Endodermal cell (in vitro differentiated cells): ENCODE results near the gene TLE2. TPM values are rescaled to one million over a fixed set of nuclear protein-coding genes. Genes with fewer than 3 reads are reported as not detected.

ENCODE experiments used
- DNase-seq: peaks from one replicate; pipeline ENCODE4 v3.0.0-alpha.2; 2017
- H3K27ac ChIP-seq: 2 replicates; pipeline ENCODE4 v1.5.1; 2013; ENCODE audit warnings: mild to moderate bottlenecking, low read depth, low read length, moderate library complexity
- H3K27me3 ChIP-seq: 2 replicates; pipeline ENCODE4 v1.6.1; 2013; ENCODE audit warnings: mild to moderate bottlenecking, low read length, moderate library complexity; ENCODE audit not compliant: insufficient read depth, control insufficient read depth, poor library complexity, severe bottlenecking
- H3K36me3 ChIP-seq: 2 replicates; pipeline ENCODE4 v1.7.0; 2013; ENCODE audit warnings: mild to moderate bottlenecking, low read length, moderate library complexity; ENCODE audit not compliant: control insufficient read depth, insufficient read depth
- H3K4me1 ChIP-seq: one replicate; pipeline ENCODE4 v1.7.0; 2013; ENCODE audit warnings: low read length; ENCODE audit not compliant: control insufficient read depth, insufficient read depth
- H3K4me3 ChIP-seq: 2 replicates; pipeline ENCODE4 v1.5.1; 2013; ENCODE audit warnings: mild to moderate bottlenecking, low read length, moderate library complexity
- H3K9ac ChIP-seq: 2 replicates; pipeline ENCODE4 v1.6.1; 2013; ENCODE audit warnings: mild to moderate bottlenecking, low read length, moderate library complexity; ENCODE audit not compliant: poor library complexity, severe bottlenecking; ENCODE audit errors: extremely low read depth
- H3K9me3 ChIP-seq: 2 replicates; pipeline ENCODE4 v1.6.1; 2013; ENCODE audit warnings: mild to moderate bottlenecking, low read length, moderate library complexity; ENCODE audit not compliant: control insufficient read depth
- H3K27ac Mint-ChIP-seq: 2 replicates; pipeline ENCODE4 v1.8.0; 2020; ENCODE audit warnings: mixed read lengths
- H3K27me3 Mint-ChIP-seq: 2 replicates; pipeline ENCODE4 v1.8.0; 2021; ENCODE audit warnings: mild to moderate bottlenecking, mixed read lengths; ENCODE audit not compliant: insufficient read depth
- H3K36me3 Mint-ChIP-seq: 2 replicates; pipeline ENCODE4 v1.8.0; 2020; ENCODE audit warnings: low read depth, mixed read lengths
- H3K4me1 Mint-ChIP-seq: 2 replicates; pipeline ENCODE4 v1.8.0; 2020; ENCODE audit warnings: mixed read lengths
- H3K4me3 Mint-ChIP-seq: 2 replicates; pipeline ENCODE4 v1.8.0; 2020; ENCODE audit warnings: mild to moderate bottlenecking, moderate library complexity, mixed read lengths
- H3K9me3 Mint-ChIP-seq: 2 replicates; pipeline ENCODE4 v1.8.0; 2020; ENCODE audit warnings: mild to moderate bottlenecking, mixed read lengths
- WGBS, 2 experiments: methylation state at CpG; one replicate each; pipeline versions ENCODE4 v1.1.5 to v1.1.7; 2013; ENCODE audit warnings: missing lambda C conversion rate in 2 of 2, mixed read lengths in 1 of 2; ENCODE audit not compliant: insufficient coverage in 1 of 2, insufficient read length in 1 of 2; 5-methylcytosine and 5-hydroxymethylcytosine counted together
- total RNA-seq, 2 donors: library from RNA; stranded (reverse); fragmentation: NEBNext Ultra II Directional in 1 of 2; extraction: Animal tissue kit (Norgen Biotek cat#: 25700) in 1 of 2; gene quantifications; 2 replicates in 1 of 2; 3 replicates in 1 of 2; pipeline ENCODE4 v1.2.1, GENCODE V29; 2021
- TF ChIP-seq, protein P1 (sequence below): fragments of 200-600 bp; sonication (generic); conservative IDR thresholded peaks from 2 replicates; pipeline ENCODE4 v1.5.0; 2021; ENCODE audit warnings: antibody characterized with exemption, mild to moderate bottlenecking

Gene TLE2
- total RNA-seq, 2 donors from 2014 or later = 75.0 to 80.3 TPM

DNA sequence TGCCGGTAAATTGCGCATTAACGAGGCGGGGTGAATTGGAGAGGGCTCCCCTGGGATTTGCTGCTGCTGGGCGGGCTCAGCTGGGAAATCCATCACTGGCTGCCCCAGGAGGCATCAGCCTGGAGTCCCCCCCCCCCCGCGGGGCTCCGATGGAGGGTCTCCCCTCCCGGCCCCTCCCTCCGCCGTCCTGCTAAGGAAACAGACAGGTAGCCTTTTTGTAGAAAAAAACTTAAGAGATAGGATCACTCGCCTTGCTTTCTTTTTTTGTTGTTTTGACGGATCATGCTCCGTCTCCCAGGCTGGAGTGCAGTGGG, 44.9 kb downstream of the TLE2 start:
- Histone ChIP-seq H3K27ac (no peak overlapping the region), H3K4me3 (peak overlapping the region; percentile 29), H3K27me3 (no peaks in the 10 kb centered on the region), H3K4me1 (peaks cover 10% of the 10 kb centered on the region), H3K36me3 (no peaks in the 10 kb centered on the region), H3K9ac (no peak overlapping the region), H3K9me3 (no peaks in the 10 kb centered on the region)
- Mint-ChIP-seq H3K36me3 (peaks cover 4% of the 10 kb centered on the region), H3K4me1 (peaks cover 31% of the 10 kb centered on the region), H3K27ac (peak overlapping the region; percentile 80), H3K9me3 (no peaks in the 10 kb centered on the region), H3K27me3 (peaks cover 44% of the 10 kb centered on the region), H3K4me3 (peak overlapping the region; percentile 38)
- WGBS, 2 experiments = 4 to 14% methylated on average over 8 to 12 of the region's 14 CpGs
- DNase-seq = peak; percentile 97
- TF ChIP-seq, protein P1, sequence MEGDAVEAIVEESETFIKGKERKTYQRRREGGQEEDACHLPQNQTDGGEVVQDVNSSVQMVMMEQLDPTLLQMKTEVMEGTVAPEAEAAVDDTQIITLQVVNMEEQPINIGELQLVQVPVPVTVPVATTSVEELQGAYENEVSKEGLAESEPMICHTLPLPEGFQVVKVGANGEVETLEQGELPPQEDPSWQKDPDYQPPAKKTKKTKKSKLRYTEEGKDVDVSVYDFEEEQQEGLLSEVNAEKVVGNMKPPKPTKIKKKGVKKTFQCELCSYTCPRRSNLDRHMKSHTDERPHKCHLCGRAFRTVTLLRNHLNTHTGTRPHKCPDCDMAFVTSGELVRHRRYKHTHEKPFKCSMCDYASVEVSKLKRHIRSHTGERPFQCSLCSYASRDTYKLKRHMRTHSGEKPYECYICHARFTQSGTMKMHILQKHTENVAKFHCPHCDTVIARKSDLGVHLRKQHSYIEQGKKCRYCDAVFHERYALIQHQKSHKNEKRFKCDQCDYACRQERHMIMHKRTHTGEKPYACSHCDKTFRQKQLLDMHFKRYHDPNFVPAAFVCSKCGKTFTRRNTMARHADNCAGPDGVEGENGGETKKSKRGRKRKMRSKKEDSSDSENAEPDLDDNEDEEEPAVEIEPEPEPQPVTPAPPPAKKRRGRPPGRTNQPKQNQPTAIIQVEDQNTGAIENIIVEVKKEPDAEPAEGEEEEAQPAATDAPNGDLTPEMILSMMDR = no peak

DNA sequence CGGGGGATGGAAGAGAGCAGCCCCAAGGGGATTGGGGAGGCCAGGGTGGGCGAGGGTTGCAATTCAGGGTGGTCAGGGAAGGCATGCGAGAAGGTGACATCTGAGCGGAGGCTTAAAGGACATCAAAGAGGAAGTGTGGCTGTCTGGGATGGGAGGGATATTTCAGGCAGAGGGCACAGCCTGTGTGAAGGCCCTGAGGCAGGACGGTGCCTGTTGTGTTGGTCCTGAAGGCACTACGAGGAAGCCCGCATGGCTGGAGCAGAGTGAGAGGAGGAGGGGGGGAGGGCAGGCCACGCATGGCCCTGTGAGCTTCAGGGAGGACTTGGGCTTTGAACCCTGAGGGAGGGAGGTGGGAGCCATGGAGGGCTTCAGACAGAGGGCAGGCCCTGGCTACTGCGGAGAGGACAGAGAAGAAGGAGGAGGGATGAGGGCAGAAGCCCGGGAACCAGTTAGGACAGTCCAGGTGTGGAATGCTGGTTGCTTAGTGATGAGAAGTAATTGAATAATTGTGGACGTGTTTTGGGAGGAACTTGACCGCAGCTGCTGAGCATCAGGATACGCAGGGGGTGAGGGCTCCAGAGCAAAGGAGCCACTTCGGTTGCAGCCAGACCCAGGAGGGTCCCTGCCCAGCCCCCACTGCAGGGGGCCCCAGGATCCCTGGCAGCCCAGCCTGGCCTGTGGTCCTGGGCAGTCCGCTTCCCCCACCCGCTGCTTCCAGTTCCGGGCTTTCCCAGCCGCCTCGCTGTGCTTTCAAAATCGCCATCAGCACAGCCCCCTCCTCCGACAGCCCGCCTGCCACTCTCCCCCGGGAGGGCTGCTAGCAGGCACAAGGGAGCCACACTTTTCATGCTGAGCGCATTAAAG, 45.5 kb downstream of the TLE2 start:
- H3K36me3 Mint-ChIP-seq = peaks cover 2% of the 10 kb centered on the region
- no peaks in the 10 kb centered on the region for H3K27me3 ChIP-seq
- TF ChIP-seq, protein P1 = no peak
- H3K4me1 ChIP-seq = peaks cover 10% of the 10 kb centered on the region
- no peaks in the 10 kb centered on the region for H3K9me3 ChIP-seq
- WGBS, 2 experiments = 29% methylated on average over 15 to 24 of the region's 24 CpGs
- H3K4me1 Mint-ChIP-seq = peaks cover 30% of the 10 kb centered on the region
- no peak for DNase-seq
- H3K27me3 Mint-ChIP-seq = peaks cover 45% of the 10 kb centered on the region
- H3K27ac ChIP-seq = no peak overlapping the region
- H3K27ac Mint-ChIP-seq = peak overlapping the region; percentile 48
- no peak overlapping the region for H3K9ac ChIP-seq
- peak overlapping the region; percentile 29 for H3K4me3 ChIP-seq
- no peaks in the 10 kb centered on the region for H3K9me3 Mint-ChIP-seq
- H3K36me3 ChIP-seq = no peaks in the 10 kb centered on the region
- peak overlapping the region; percentile 38 for H3K4me3 Mint-ChIP-seq

DNA sequence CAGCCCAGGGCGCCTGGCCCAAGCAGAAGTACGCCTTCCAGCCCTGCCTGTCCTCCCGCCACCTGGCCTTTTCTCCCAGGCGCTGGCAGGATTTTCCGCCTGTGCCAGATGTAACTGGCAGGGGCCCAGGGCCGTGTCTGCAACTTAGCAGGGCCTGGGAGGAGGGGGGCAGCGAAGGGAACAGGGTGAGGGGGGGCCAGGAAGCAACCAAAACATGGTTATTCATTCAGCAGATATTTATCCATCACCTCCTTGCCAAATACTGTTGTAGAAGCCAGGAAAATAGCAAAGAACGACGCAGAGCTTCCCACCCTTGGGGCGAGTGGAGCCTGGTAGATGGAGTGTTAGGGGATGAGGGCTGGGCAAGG, 46.1 kb downstream of the TLE2 start:
- Mint-ChIP-seq H3K4me3 (no peak overlapping the region), H3K36me3 (no peaks in the 10 kb centered on the region), H3K9me3 (no peaks in the 10 kb centered on the region), H3K27me3 (peaks cover 44% of the 10 kb centered on the region), H3K27ac (no peak overlapping the region), H3K4me1 (peaks cover 28% of the 10 kb centered on the region)
- no peaks in the 10 kb centered on the region for H3K27me3 ChIP-seq
- peak; percentile 59 for DNase-seq
- TF ChIP-seq, protein P1 = no peak
- no peaks in the 10 kb centered on the region for H3K9me3 ChIP-seq
- no peak overlapping the region for H3K4me3 ChIP-seq
- H3K9ac ChIP-seq = no peak overlapping the region
- H3K36me3 ChIP-seq = no peaks in the 10 kb centered on the region
- WGBS, 2 experiments = 55% methylated on average over 10 of the region's 10 CpGs; no CpG with 5 or more reads in 1 of the 2 experiments
- H3K4me1 ChIP-seq = peaks cover 13% of the 10 kb centered on the region
- no peak overlapping the region for H3K27ac ChIP-seq
